Smooth muscle cell (in vitro differentiated cells): ENCODE data around the gene PBX3. TPM values are rescaled to one million over a fixed set of nuclear protein-coding genes. Genes with fewer than 3 reads are reported as not detected.

Source experiments
- DNase-seq: peaks from one replicate; lab custom pipeline; 2025; ENCODE audit not compliant: unreplicated experiment; lab: John Stamatoyannopoulos, UW
- H2AFZ ChIP-seq: fragments of 200-600 bp; sonication (generic); 2 replicates; pipeline ENCODE4 v1.6.0; 2016; ENCODE audit warnings: antibody characterized with exemption, low read depth, mild to moderate bottlenecking
- H3F3A ChIP-seq: fragments of 200-600 bp; sonication (generic); 2 replicates; pipeline ENCODE4 v1.6.0; 2017; ENCODE audit warnings: antibody characterized with exemption, low read depth
- H3K27ac ChIP-seq: fragments of 200-600 bp; sonication (generic); 2 replicates; pipeline ENCODE4 v1.5.1; 2016; ENCODE audit warnings: low read depth, mild to moderate bottlenecking
- H3K27me3 ChIP-seq: fragments of 200-600 bp; sonication (generic); 2 replicates; pipeline ENCODE4 v1.6.1; 2016; ENCODE audit warnings: low read depth, mild to moderate bottlenecking
- H3K36me3 ChIP-seq: fragments of 200-600 bp; sonication (generic); 2 replicates; pipeline ENCODE4 v1.5.1; 2016; ENCODE audit warnings: low read depth
- H3K4me1 ChIP-seq: fragments of 200-600 bp; sonication (generic); 2 replicates; pipeline ENCODE4 v1.5.1; 2016; ENCODE audit warnings: low read depth
- H3K4me2 ChIP-seq: fragments of 200-600 bp; sonication (generic); 2 replicates; pipeline ENCODE4 v1.6.0; 2016; ENCODE audit warnings: mild to moderate bottlenecking
- H3K4me3 ChIP-seq: fragments of 200-600 bp; sonication (generic); 2 replicates; pipeline ENCODE4 v1.5.1; 2016; ENCODE audit warnings: mild to moderate bottlenecking
- H3K79me2 ChIP-seq: fragments of 200-600 bp; sonication (generic); 2 replicates; pipeline ENCODE4 v1.6.0; 2016; ENCODE audit warnings: low read depth, mild to moderate bottlenecking
- H3K9ac ChIP-seq: fragments of 200-600 bp; sonication (generic); 2 replicates; pipeline ENCODE4 v1.6.0; 2016; ENCODE audit warnings: low read depth
- H3K9me3 ChIP-seq: fragments of 200-600 bp; sonication (generic); replicated peaks from 2 replicates; pipeline ENCODE4 v1.5.1; 2016; ENCODE audit warnings: low read depth
- H4K20me1 ChIP-seq: fragments of 200-600 bp; sonication (generic); 2 replicates; pipeline ENCODE4 v1.6.0; 2016; ENCODE audit warnings: low read depth
- CTCF ChIP-seq: fragments of 200-600 bp; sonication (generic); IDR thresholded peaks from 2 replicates; pipeline ENCODE4 v1.5.1; 2017; ENCODE audit warnings: borderline replicate concordance, mild to moderate bottlenecking, antibody characterized with exemption; ENCODE audit not compliant: insufficient read depth, poor library complexity, severe bottlenecking
- WGBS: methylation state at CpG from one replicate; pipeline ENCODE4 v1.1.7; 2016; ENCODE audit warnings: low lambda C conversion rate; 5-methylcytosine and 5-hydroxymethylcytosine counted together
- polyA plus RNA-seq: library from polyadenylated mRNA; unstranded; fragments of >200 nt; fragmentation: Nextera tagmentation; extraction: Ambion mirVana; gene quantifications from 2 replicates; pipeline ENCODE4 v1.2.1, GENCODE V29; 2016
- total RNA-seq: library from RNA; depleted of rRNA; stranded (reverse); fragments of >200 nt; gene quantifications from 2 replicates; pipeline ENCODE4 v1.2.3, GENCODE V29; 2014

Gene PBX3
- total and polyA plus RNA-seq, 2 experiments from 2014 or later = 15.3 to 34.6 TPM

DNA sequence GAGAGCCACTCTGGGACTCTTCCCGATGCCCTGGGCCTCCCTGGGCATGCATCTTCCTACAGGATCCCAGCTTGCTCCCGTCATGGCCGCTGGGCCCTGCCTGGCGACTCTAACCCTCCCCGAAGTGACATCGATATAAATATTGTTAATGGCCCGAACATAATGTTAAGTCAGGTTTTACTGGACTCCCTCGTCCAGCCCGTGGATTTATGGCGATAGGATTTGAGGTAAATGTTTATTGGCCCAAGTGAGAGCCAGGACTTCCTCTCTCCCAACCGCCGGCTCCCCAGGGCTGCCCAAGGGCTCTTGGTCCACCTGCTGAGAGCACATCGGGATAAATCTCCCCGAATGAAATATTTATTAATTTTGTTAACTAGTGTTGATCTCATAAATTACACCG is 246.3 kb downstream of the PBX3 start:
- no peaks in the 10 kb centered on the region for H4K20me1 ChIP-seq
- no peaks in the 10 kb centered on the region for H3K9me3 ChIP-seq
- H3K79me2 ChIP-seq = no peaks in the 10 kb centered on the region
- H3K9ac ChIP-seq = no peak overlapping the region
- H3F3A ChIP-seq = no peaks in the 10 kb centered on the region
- H3K27ac ChIP-seq = no peak overlapping the region
- 90% methylated on average over 15 of the region's 15 CpGs for WGBS
- peaks cover 10% of the 10 kb centered on the region for H3K27me3 ChIP-seq
- no peaks in the 10 kb centered on the region for H3K36me3 ChIP-seq
- no peak overlapping the region for H3K4me3 ChIP-seq
- DNase-seq = no peak
- no peak overlapping the region for H3K4me2 ChIP-seq
- no peaks in the 10 kb centered on the region for H3K4me1 ChIP-seq
- TF ChIP-seq CTCF = no peak
- no peak overlapping the region for H2AFZ ChIP-seq

DNA sequence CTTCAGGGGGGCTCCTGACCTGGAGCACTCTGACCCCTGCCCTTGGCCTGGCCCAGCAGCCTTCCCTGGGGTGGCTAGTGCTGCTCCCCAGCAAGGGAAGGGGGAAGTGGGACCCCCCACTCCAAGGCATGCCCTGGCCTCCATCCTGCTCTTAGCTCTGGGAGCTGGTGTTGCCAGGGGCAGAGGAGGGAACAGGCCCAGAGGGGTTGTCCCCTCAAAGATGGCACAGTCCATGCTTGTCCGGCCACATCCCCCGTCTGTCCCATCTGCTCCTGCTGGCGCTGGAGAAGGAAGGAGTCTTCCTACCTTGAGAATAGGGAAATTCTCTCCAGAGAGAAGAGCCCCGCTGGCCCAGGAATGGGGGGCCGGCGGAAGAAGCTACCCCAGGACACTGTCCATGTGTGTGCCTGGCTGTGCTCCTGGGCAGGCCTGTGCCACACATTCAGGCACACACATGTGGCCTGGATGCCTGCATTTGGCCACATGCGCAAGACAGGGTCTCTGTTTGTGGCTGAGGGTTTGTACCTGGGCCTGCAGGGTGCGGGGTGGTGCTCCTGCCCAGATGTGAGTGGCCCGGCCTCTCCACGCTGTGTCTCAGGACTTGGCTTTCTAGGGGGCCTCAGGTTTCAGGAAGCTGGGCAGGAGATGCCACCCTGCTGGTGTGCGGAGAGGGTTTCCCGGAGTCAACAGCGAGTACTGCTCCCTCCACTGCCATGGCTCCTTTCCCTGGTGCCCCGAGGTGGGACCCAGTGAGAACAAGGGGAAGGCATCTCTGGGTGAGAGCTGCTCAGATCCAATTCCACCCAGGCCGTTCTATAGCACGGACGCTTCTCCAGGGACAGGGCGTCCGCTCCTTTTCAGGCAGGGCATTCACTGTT is 247.1 kb downstream of the PBX3 start:
- H2AFZ ChIP-seq = no peak overlapping the region
- H3K4me3 ChIP-seq = no peak overlapping the region
- no peak for DNase-seq
- no peaks in the 10 kb centered on the region for H4K20me1 ChIP-seq
- no peaks in the 10 kb centered on the region for H3K36me3 ChIP-seq
- H3K79me2 ChIP-seq = no peaks in the 10 kb centered on the region
- no peaks in the 10 kb centered on the region for H3F3A ChIP-seq
- peaks cover 10% of the 10 kb centered on the region for H3K27me3 ChIP-seq
- H3K27ac ChIP-seq = no peak overlapping the region
- H3K9me3 ChIP-seq = no peaks in the 10 kb centered on the region
- H3K4me1 ChIP-seq = peaks cover 6% of the 10 kb centered on the region
- no peak overlapping the region for H3K4me2 ChIP-seq
- 94% methylated on average over 19 of the region's 19 CpGs for WGBS
- no peak overlapping the region for H3K9ac ChIP-seq
- no peak for TF ChIP-seq CTCF

DNA sequence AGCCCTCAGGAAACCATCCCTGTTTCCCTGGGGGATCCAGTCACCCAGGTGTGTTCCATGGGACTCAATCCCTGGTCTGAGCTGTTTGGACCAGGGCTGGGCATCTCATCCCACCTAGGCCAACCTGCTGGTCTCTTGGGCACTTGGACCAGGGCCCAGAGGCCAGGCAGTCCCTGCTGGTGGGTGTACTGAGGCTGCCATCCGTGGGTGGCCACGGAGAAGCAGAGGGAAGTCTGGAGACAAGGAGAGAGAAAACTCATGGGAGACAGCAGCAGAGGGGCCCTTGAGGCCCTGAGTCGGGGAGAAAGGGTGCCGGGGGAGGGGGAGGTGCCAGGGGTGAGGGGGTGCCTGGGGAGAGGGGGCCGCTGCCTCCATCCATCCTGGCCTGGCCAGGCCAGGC is 247.8 kb downstream of the PBX3 start:
- Histone ChIP-seq H4K20me1 (no peaks in the 10 kb centered on the region), H3K4me2 (no peak overlapping the region), H3K36me3 (no peaks in the 10 kb centered on the region), H3K9me3 (no peaks in the 10 kb centered on the region), H3K27me3 (peaks cover 10% of the 10 kb centered on the region), H2AFZ (no peak overlapping the region), H3F3A (no peaks in the 10 kb centered on the region), H3K27ac (no peak overlapping the region), H3K4me1 (peaks cover 6% of the 10 kb centered on the region), H3K79me2 (no peaks in the 10 kb centered on the region), H3K4me3 (no peak overlapping the region), H3K9ac (no peak overlapping the region)
- no peak for DNase-seq
- no peak for TF ChIP-seq CTCF
- WGBS = 81% methylated on average over 2 of the region's 5 CpGs

- no peak overlapping the region for H3K9ac ChIP-seq
- WGBS = 93% methylated on average over 10 of the region's 10 CpGs
- no peaks in the 10 kb centered on the region for H3K9me3 ChIP-seq
- no peaks in the 10 kb centered on the region for H4K20me1 ChIP-seq
- no peaks in the 10 kb centered on the region for H3F3A ChIP-seq
- H3K36me3 ChIP-seq = no peaks in the 10 kb centered on the region
- no peak overlapping the region for H3K4me3 ChIP-seq
- peaks cover 6% of the 10 kb centered on the region for H3K4me1 ChIP-seq
- no peaks in the 10 kb centered on the region for H3K79me2 ChIP-seq
- H3K4me2 ChIP-seq = no peak overlapping the region
- peaks cover 16% of the 10 kb centered on the region for H3K27me3 ChIP-seq
- no peak overlapping the region for H2AFZ ChIP-seq
- no peak overlapping the region for H3K27ac ChIP-seq
- no peak for DNase-seq
- TF ChIP-seq CTCF = no peak
Observed at GRCh38 chr9:125995706-125996105, 248.5 kb downstream of the PBX3 start.
